Cortex of kidney (tissue), 1 donor: ENCODE results near the gene SOX15.

Source experiments
- DNase-seq: peaks from one replicate; lab custom pipeline; 2025; lab: John Stamatoyannopoulos, UW

SOX15 gene

GRCh38 chr17:7557775-7558543 is 31.9 kb downstream of the SOX15 start:
- peak; percentile 53 for DNase-seq

- no peak for DNase-seq
Observed at GRCh38 chr17:7557147-7557764, 32.6 kb downstream of the SOX15 start.

- DNase-seq: no peak
Observed at GRCh38 chr17:7556627-7557026, 33.3 kb downstream of the SOX15 start.

- DNase-seq: no peak
Observed at GRCh38 chr17:7555320-7555948, 34.5 kb downstream of the SOX15 start.

- DNase-seq: no peak
Observed at GRCh38 chr17:7553356-7553755, 36.5 kb downstream of the SOX15 start.

- DNase-seq: no peak
Observed at GRCh38 chr17:7552621-7553051, 37.3 kb downstream of the SOX15 start.

- no peak for DNase-seq
Observed at GRCh38 chr17:7551396-7551795, 38.5 kb downstream of the SOX15 start.

- DNase-seq: no peak
Observed at GRCh38 chr17:7550344-7550743, 39.5 kb downstream of the SOX15 start.

- no peak for DNase-seq
Observed at GRCh38 chr17:7549401-7550055, 40.4 kb downstream of the SOX15 start.

- DNase-seq: no peak
Observed at GRCh38 chr17:7548585-7549400, 41.1 kb downstream of the SOX15 start, which contains the start of gene TNFSF12. Gene TNFSF12 (plus strand): TSS chr17:7549058. CDS start chr17:7549154, 96 bp downstream.

- no peak for DNase-seq
Observed at GRCh38 chr17:7544911-7545310, 45.0 kb downstream of the SOX15 start.

- no peak for DNase-seq
Observed at GRCh38 chr17:7541074-7541621, 48.7 kb downstream of the SOX15 start.

- no peak for DNase-seq
Observed at GRCh38 chr17:7538891-7539545, 50.9 kb downstream of the SOX15 start.
